ENCODE data around the gene CALM3.
"Not testable (repeated sequence)": the region's sequence is repeated elsewhere in the genome, so short reads cannot be mapped to it uniquely, and the experiment has no call there.

CALM3 gene

DNA sequence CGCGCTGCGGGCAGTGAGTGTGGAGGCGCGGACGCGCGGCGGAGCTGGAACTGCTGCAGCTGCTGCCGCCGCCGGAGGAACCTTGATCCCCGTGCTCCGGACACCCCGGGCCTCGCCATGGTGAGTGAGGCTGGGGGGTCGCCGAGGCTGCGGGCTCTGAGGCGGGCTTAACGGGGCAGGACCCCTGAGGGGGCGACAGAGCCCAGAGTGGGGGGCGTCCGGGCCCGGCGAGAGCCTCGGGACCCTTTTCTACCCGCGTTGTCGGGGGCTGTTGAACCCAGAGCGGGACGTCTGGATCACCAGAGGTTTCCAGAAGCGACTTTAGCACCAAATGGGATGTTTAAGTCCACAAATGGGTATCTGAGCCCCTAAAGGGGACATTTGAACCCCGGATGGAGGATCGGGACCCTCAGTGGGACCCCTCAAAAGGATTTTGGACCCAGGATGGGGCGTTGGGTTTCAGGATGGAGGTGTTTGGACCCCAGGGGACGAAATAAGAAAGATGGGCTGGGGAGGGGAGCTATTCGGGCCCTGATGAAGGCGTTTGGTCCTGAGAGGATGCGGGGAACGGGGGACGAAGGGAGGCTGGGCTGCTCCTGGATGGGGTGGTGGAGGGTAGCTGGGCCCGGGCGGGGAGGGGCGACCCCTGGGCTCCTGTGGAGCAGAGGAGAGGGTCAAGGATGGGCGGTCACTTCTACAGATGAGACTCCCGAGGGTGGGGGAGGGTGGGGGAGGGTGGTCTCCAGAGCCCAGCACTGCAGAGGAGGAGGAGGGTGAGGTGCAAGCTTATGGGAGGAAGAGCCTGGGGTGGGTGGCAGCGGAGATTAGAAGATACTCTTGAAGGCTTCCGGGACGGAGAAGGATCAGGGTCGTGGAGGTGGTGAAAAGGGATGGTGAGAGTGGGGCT, at the start of gene CALM3:
Gene CALM3 (plus strand): TSS at position 13 of the 907 bp plus-strand sequence. CDS start 105 bp downstream, at position 118.
- DNase-seq (ENCODE audit: low read depth), result no peak

DNA sequence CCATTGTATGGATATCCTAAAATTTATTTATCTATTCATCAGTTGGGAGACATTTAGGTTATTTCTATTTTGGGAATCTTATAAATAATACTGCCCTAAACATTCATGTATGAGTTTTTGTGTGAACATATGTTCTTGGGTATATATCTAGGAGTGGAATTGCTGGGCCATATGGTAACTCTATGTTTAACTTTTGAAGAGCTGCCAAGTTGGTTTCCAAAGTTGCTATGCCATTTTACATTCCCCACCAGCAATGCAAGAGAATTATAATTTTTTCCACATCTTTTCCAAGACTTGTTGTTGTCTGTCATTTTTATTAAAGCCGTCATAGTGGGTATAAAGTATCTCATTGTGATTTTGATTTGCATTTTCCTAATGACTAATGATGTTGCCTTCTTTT, 48.2 kb upstream of the CALM3 start:
- DNase-seq (ENCODE audit: low read depth), result no peak

DNA sequence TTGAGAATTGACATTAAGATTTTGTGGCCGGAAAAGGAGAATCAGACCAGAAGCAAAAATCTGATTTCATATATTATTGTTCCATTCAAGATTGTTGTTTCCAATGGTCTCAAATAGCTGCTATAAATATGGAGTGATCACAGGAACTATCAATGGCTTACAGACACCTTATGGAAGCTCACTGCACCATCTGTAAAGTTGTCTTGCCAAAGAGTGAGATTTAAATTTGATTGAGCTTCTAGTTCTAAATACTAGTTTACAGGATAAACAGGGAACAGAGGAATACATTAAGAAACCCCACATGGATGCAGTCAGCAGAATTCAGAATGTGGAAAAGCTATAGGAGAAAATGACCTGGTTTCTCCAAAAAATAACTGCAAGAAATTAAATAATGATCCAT, 47.0 kb upstream of the CALM3 start:
- no peak for DNase-seq (ENCODE audit: low read depth)

GRCh38 chr19:46555628-46556280, 45.4 kb upstream of the CALM3 start:
- no peak for DNase-seq (ENCODE audit: low read depth)

DNA sequence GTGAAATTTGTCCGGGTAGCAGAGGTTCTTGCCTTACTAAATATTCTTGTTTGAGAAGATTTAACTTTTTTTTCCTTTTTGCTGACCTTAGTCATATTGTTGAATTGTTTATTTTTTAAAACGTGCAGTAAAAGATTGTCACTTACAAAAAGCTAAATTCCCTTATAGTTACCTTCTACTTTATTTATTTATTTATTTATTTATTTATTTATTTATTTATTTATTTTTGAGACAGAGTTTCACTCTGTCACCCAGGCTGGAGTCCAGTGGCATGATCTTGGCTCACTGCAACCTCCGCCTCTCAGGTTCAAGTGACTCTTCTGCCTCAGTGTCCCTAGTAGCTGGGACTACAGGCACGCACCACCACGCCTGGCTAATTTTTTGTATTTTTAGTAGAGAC, 44.7 kb upstream of the CALM3 start:
- DNase-seq (ENCODE audit: low read depth), result not testable (repeated sequence)

DNA sequence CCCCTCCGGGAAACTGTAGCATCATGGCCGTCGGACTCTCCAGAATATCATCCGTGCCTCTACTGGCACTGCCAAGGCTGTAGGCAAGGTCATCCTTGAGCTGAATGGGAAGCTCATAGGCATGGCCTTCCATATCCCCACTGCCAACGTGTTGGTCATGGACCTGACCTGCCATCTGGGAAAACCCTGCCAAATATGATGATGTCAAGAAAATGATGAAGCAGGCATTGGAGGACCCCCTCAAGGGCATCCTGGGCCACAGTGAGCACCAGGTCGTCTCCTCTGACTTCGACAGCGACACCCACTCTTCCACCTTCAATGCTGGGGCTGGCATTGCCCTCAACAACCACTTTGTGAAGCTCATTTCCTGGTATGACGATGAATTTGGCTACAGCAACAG, 41.9 kb upstream of the CALM3 start:
- no peak for DNase-seq (ENCODE audit: low read depth)

DNA sequence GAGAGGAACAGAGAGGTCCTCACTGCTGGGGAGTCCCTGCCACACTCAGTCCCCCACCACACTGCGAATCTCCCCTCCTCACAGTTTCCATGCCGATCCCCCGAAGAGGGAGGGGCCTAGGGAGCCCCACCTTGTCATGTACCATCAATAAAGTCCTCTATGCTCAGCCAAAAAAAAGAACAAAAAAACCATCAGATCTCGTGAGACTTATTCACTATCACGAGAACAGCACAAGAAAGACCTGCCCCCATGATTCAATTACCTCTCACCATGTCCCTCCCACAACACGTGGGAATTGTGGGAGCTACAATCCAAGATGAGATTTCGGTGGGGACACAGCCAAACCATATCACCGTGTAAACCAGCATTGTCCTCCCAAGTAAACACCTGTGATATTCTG, 41.5 kb upstream of the CALM3 start:
- DNase-seq (ENCODE audit: low read depth), result not testable (repeated sequence)

- DNase-seq (ENCODE audit: low read depth), result no peak
Observed at GRCh38 chr19:46564701-46565100, 36.4 kb upstream of the CALM3 start.

DNA sequence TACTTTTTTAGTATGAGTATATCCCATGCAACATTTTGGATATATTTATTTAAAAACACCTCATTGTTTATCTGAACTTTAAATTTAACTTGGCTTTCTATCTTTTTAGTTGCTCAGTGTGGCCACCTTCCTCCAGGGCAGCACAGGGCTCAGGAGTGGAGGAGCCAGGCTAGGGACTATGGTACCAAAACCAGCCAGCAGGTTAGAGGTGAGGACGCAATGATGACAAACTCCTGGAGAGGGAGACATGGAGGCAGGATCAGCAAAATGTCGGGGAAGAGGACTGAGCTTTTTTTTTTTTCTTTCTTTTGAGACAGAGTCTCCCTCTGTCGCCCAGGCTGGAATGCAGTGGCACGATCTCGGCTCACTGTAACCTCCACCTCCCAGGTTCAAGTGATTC, 29.6 kb upstream of the CALM3 start:
- no peak for DNase-seq (ENCODE audit: low read depth)

DNA sequence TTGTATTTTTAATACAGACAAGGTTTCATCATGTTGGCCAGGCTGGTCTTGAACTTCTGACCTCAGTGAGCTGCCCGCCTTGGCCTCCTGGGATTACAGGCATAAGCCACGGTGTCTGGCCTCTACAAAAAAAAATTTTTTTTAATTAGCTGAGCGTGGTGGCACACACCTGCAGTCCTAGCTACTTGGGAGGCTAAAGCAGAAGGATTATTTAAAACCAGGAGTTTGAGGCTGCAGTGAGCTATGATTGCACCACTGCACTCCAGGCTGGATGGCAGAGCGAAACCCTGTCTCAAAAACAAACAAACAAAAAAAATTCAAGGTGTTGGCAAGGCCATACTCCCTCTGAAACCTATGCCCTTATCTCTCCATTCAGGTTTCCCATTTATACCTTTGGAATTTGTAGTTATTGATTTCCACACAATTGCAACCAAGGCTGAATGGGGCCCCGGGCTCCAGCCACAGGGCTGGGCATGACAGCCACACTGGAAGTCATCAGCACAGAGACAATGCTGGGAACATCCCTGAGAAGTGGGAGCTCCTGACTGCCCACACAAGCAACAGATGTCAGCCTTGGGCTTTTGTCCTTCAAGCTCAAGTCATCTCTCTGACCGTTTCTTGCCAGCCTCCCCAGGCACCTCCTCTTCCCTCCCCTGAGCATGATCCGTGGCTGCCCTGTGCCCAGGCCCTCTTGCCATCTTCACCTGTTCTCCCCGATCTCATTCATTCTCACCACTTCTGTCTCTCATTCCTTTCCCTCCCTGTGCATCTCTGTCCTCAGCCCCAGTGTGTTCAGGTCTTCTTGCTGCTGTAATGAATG, 27.2 kb upstream of the CALM3 start:
- DNase-seq (ENCODE audit: low read depth), result no peak

DNA sequence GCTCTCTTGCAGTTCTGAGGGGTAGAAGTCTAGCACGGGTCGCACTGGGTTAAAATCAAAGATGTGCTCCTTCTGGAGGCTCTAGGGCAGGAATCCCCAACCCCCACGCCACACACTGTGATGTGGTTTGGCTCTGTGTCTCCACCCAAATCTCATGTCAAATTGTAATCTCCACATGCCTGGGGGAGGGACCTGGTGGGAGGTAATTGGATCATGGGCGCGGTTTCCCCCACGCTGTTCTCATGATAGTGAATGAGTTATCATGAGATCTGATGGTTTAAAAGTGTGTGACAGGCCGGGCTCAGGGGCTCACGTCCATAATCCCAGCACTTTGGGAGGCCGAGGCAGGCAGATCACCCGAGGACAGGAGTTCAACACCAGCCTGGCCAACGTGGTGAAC, 26.6 kb upstream of the CALM3 start:
- DNase-seq (ENCODE audit: low read depth), result no peak

GRCh38 chr19:46578450-46578849, 22.7 kb upstream of the CALM3 start:
- no peak for DNase-seq (ENCODE audit: low read depth)

GRCh38 chr19:46579361-46579879, 21.7 kb upstream of the CALM3 start:
- no peak for DNase-seq (ENCODE audit: low read depth)

DNA sequence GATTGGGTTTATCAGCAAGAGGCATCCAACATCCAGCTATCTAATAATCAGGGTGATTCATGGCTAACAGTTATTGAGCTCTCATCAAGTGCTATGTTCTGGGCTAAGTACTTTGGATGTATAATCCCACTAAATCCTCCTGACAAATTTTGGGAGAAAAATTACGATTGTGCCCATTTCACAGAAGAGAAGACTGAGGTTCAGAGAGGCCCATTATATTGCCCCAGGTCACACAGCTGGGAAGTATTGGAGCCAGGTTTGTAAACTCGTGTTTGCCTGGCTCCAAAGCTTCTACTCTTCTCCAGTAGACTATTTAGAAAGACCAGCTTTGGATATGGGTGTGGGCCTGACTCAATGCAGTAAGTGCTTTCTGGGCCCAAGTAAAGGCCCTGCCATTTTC, 20.9 kb upstream of the CALM3 start:
- DNase-seq (ENCODE audit: low read depth), result no peak

GRCh38 chr19:46585539-46585938, 15.6 kb upstream of the CALM3 start:
- no peak for DNase-seq (ENCODE audit: low read depth)

DNA sequence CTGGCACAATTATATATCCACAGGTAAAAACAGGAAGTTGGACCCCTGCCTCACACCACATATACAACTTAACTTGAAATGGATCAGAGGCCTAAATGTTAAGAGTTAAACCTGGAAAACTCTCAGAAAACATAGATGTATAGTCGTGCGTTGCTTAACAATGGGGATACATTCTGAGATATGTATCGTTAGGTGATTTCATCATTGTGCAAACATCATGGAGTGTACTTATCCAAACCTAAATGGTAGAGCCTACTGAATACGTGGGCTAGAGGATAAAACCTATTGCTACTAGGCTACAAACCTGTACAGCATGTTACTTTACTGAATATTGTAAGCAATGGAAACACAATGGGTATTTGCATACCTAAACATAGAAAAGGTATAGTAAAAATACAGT, 14.8 kb upstream of the CALM3 start:
- no peak for DNase-seq (ENCODE audit: low read depth)

DNA sequence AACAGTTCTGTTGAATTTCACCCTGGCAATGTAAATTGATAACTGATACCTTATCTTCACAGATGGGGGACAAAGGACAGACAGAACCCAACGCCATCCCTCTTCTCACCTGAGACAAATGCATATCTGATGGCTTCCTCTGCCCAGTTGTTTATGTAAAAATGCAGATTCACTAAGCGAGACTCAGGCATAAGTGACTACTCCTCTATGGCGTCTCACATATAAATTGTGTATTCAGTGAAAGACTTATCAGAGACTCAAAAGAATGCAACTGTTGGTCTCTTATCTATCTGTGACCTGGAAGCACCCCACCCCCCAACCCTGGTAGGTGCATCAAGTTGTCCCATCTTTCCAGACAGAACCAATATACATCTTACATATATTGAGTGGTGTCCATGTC, 13.3 kb upstream of the CALM3 start:
- no peak for DNase-seq (ENCODE audit: low read depth)

DNA sequence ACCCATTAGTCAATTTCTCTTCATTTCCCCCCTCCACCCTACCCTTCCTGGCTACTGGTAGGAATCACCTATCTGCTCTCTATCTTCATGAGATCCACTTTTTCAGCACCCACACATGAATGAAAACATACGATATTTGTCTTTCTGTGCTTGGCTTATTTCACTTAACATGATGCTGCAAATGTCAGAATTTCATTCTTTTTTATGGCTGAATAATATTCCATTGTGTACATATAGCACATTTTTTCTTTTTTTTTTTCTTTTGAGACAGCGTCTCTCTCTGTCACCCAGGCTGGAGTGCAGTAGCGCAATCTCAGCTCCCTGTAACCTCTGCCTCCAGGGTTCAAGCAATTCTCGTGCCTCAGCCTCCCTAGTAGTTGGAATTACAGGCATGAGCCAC, 9.9 kb upstream of the CALM3 start:
- no peak for DNase-seq (ENCODE audit: low read depth)

- DNase-seq (ENCODE audit: low read depth), result no peak
Observed at GRCh38 chr19:46591870-46592269, 9.3 kb upstream of the CALM3 start.

GRCh38 chr19:46596008-46596407, 5.1 kb upstream of the CALM3 start:
- DNase-seq (ENCODE audit: low read depth), result no peak

DNA sequence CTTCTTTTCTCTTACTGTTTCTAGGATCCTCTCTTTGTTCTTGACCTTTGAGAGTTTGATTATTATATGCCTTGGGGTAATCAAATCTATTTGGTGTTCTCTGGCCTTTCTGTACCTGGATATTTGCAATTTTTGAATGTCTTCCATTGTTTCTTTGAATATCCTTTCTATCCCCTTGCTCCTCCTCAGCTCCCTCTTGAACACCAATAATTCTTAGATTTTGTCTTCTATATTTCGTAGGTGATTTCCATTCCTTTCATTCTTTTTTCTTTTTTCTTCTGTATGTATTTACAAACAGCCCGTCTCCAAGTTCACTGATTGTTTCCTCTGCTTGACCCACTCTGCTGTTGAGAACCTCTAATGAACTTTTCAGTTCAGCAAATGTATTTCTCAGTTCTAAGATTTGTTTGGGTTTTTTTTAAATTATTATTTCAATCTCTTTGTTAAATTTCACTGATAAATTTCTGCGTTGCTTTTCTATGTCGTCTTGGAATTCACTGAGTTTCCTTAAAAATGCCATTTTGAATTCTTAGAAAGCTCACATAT, 2.7 kb upstream of the CALM3 start:
- no peak for DNase-seq (ENCODE audit: low read depth)

DNA sequence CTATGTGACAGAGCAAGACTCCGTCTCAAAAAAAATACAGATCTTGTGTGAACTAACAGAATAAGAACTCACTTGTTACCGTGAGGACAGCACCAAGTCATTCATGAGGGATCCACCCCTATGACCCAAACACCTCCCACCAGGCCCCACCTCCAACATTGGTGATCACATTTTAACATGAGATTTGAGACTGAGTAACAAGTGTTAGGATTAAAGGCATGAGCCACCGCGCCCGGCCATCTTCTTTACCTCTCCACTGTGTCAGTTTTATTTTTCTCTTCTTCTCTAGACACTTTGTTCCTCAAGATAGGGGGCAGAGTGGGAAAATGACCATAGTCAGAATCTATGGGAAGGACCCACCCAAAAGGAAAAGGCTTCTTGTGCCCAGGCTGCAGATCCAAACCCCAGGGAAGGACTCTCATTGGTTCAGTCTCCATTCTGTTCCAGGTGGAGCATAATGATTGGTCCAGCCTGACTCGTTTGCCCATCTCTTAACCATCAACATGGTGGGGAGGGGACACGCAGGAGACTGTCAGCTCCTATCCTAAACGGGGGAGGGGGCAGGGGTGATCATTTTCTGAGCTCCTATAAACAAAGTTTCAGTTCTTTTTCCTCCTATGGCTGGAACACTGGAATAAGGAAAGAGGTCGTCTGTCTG, 1.3 kb upstream of the CALM3 start:
- no peak for DNase-seq (ENCODE audit: low read depth)
